Natural killer cell treated with Interleukin-12 subunit alpha and Interleukin-12 subunit beta and Interleukin-15 and Interleukin-18, amount 100 ng/mL, for 72 hours (primary cell): ENCODE measurements around the gene PNPLA5. TPM values are rescaled to one million over a fixed set of nuclear protein-coding genes. Genes with fewer than 3 reads are reported as not detected.

ENCODE experiments used
- total RNA-seq, 2 donors: library from RNA; stranded (reverse); gene quantifications; one replicate each; pipeline ENCODE4 v1.2.3, GENCODE V29; 2022

PNPLA5 gene
- total RNA-seq, 2 donors from 2014 or later: not detected

Other genes starting within 250 kb of the PNPLA5 start
- 1 to 10 TPM in 1 of 2 donors, under 1 TPM in 1; 0.12 to 1.3 TPM for gene EFCAB6, start 79.7 kb downstream of the PNPLA5 start, total RNA-seq
- not detected for gene SULT4A1, start 29.5 kb downstream of the PNPLA5 start, total RNA-seq
- under 1 TPM; 0.14 to 0.47 TPM for gene PNPLA3, start 31.8 kb upstream of the PNPLA5 start, total RNA-seq
- 10 to 100 TPM; 45.5 to 46.5 TPM for gene SAMM50, start 63.4 kb upstream of the PNPLA5 start, total RNA-seq
- 10 to 100 TPM; 16.9 to 61.3 TPM for gene PARVB, start 132.3 kb upstream of the PNPLA5 start, total RNA-seq